NOMO-1 (cell line): ENCODE data around the gene CD84.
"Not testable (repeated sequence)": the region's sequence is repeated elsewhere in the genome, so short reads cannot be mapped to it uniquely, and the experiment has no call there.

Experiments used
- DNase-seq, 2 experiments: peaks; one replicate each; lab custom pipeline; 2025; ENCODE audit not compliant: unreplicated experiment in 2 of 2; lab: John Stamatoyannopoulos, UW

Gene CD84

GRCh38 chr1:160519642-160520435 is 59.5 kb downstream of the CD84 start:
- no peak for DNase-seq

- DNase-seq: not testable (repeated sequence)
Observed at GRCh38 chr1:160517519-160517918, 61.8 kb downstream of the CD84 start.

- not testable (repeated sequence) for DNase-seq
Observed at GRCh38 chr1:160515908-160516307, 63.4 kb downstream of the CD84 start.

GRCh38 chr1:160504651-160505050 is 74.6 kb downstream of the CD84 start:
- no peak for DNase-seq

- no peak for DNase-seq
Observed at GRCh38 chr1:160503087-160503486, 76.2 kb downstream of the CD84 start.

- no peak for DNase-seq
Observed at GRCh38 chr1:160500321-160500990, 78.8 kb downstream of the CD84 start.

- DNase-seq: no peak
Observed at GRCh38 chr1:160499631-160500030, 79.7 kb downstream of the CD84 start.

- not testable (repeated sequence) for DNase-seq
Observed at GRCh38 chr1:160498301-160499065, 80.8 kb downstream of the CD84 start.

- DNase-seq: no peak
Observed at GRCh38 chr1:160496334-160496733, 83.0 kb downstream of the CD84 start.

- no peak for DNase-seq
Observed at GRCh38 chr1:160494620-160495019, 84.7 kb downstream of the CD84 start.

GRCh38 chr1:160492617-160493016 is 86.7 kb downstream of the CD84 start:
- DNase-seq: no peak

- no peak for DNase-seq
Observed at GRCh38 chr1:160491981-160492380, 87.3 kb downstream of the CD84 start.
